ENCODE measurements around the gene MGST2. TPM values are rescaled to one million over a fixed set of nuclear protein-coding genes. Genes with fewer than 3 reads are reported as not detected.
"Not testable (repeated sequence)": the region's sequence is repeated elsewhere in the genome, so short reads cannot be mapped to it uniquely, and the experiment has no call there.

Gene MGST2
- polyA plus RNA-seq, 3 donors: 41.7 to 221 (median 153) TPM

- no peaks in the 10 kb centered on the region for H3K27me3 ChIP-seq (ENCODE audit: control insufficient read depth in 2 of 2, insufficient read depth in 2 of 2, low read length in 2 of 2)
- WGBS (ENCODE audit: insufficient coverage): 87% methylated on average over 5 of the region's 5 CpGs
- no peaks in the 10 kb centered on the region for H3K79me2 ChIP-seq (ENCODE audit: insufficient read depth, low read length)
- intact Hi-C loops (cut with micrococcal nuclease): no loop called here
- H3K27ac ChIP-seq (ENCODE audit: low read depth in 1 of 2, low read length in 2 of 2): no peak overlapping the region
- H3K9me3 ChIP-seq (replicated peaks in 1 of 2; ENCODE audit: control insufficient read depth in 1 of 2, insufficient read depth in 1 of 2, low read length in 2 of 2): no peaks in the 10 kb centered on the region
- H3K27me3 Mint-ChIP-seq (ENCODE audit: low read depth in 3 of 3): peaks cover 2 to 11% (median 5%) of the 10 kb centered on the region in 3 donors
- no peak overlapping the region for H3K4me2 ChIP-seq (replicated peaks; ENCODE audit: extremely low read depth, low read length, poor library complexity, severe bottlenecking)
- H3K4me3 ChIP-seq (replicated peaks in 1 of 3; ENCODE audit: low read depth in 2 of 3, low read length in 3 of 3): no peak overlapping the region
- H3K9ac ChIP-seq (ENCODE audit: insufficient read depth, low read length, poor library complexity, severe bottlenecking): no peak overlapping the region
- no peak overlapping the region for H3K4me3 Mint-ChIP-seq
- no peaks in the 10 kb centered on the region for H4K20me1 ChIP-seq (ENCODE audit: insufficient read depth, low read length)
- no peak overlapping the region for H3K27ac Mint-ChIP-seq
- no peak for TF ChIP-seq CTCF (IDR thresholded peaks at IDR 0.05)
- no peaks in the 10 kb centered on the region for H3K36me3 Mint-ChIP-seq
- DNase-seq: no peak
- no peaks in the 10 kb centered on the region for H3K36me3 ChIP-seq (replicated peaks in 1 of 2; ENCODE audit: control insufficient read depth in 1 of 2, insufficient read depth in 2 of 2, low read length in 2 of 2)
- H2AFZ ChIP-seq (ENCODE audit: insufficient read depth, low read depth, low read length, poor library complexity, severe bottlenecking): no peak overlapping the region
- no peaks in the 10 kb centered on the region for H3K4me1 ChIP-seq (ENCODE audit: control insufficient read depth in 1 of 2, insufficient read depth in 2 of 2, low read length in 2 of 2)
- peaks cover 0 to 2% (median 0%) of the 10 kb centered on the region in 7 donors for H3K9me3 Mint-ChIP-seq
- H3K4me1 Mint-ChIP-seq: peaks cover 5% of the 10 kb centered on the region
Measured at GRCh38 chr4:139630991-139631390, 34.6 kb upstream of the MGST2 start.

- H3K9me3 Mint-ChIP-seq: peaks cover 0 to 5% (median 0%) of the 10 kb centered on the region in 7 donors
- peaks cover 2 to 13% (median 7%) of the 10 kb centered on the region in 3 donors for H3K27me3 Mint-ChIP-seq (ENCODE audit: low read depth in 3 of 3)
- intact Hi-C loops (cut with micrococcal nuclease): no loop called here
- TF ChIP-seq CTCF (IDR thresholded peaks at IDR 0.05): no peak
- Histone ChIP-seq H3K9me3 (replicated peaks in 1 of 2; ENCODE audit: control insufficient read depth in 1 of 2, insufficient read depth in 1 of 2, low read length in 2 of 2) (no peaks in the 10 kb centered on the region), H3K27me3 (ENCODE audit: control insufficient read depth in 2 of 2, insufficient read depth in 2 of 2, low read length in 2 of 2) (no peaks in the 10 kb centered on the region), H4K20me1 (ENCODE audit: insufficient read depth, low read length) (no peaks in the 10 kb centered on the region), H3K4me3 (replicated peaks in 1 of 3; ENCODE audit: low read depth in 2 of 3, low read length in 3 of 3) (no peak overlapping the region), H3K36me3 (replicated peaks in 1 of 2; ENCODE audit: control insufficient read depth in 1 of 2, insufficient read depth in 2 of 2, low read length in 2 of 2) (no peaks in the 10 kb centered on the region), H2AFZ (ENCODE audit: insufficient read depth, low read depth, low read length, poor library complexity, severe bottlenecking) (no peak overlapping the region), H3K79me2 (ENCODE audit: insufficient read depth, low read length) (no peaks in the 10 kb centered on the region), H3K27ac (ENCODE audit: low read depth in 1 of 2, low read length in 2 of 2) (no peak overlapping the region), H3K4me2 (replicated peaks; ENCODE audit: extremely low read depth, low read length, poor library complexity, severe bottlenecking) (no peak overlapping the region), H3K4me1 (ENCODE audit: control insufficient read depth in 1 of 2, insufficient read depth in 2 of 2, low read length in 2 of 2) (no peaks in the 10 kb centered on the region), H3K9ac (ENCODE audit: insufficient read depth, low read length, poor library complexity, severe bottlenecking) (no peak overlapping the region)
- peaks cover 5% of the 10 kb centered on the region for H3K4me1 Mint-ChIP-seq
- no peak for DNase-seq
- WGBS (ENCODE audit: insufficient coverage): 85% methylated on average over 1 of the region's 1 CpG
- H3K4me3 Mint-ChIP-seq: no peak overlapping the region
- no peak overlapping the region for H3K27ac Mint-ChIP-seq
- H3K36me3 Mint-ChIP-seq: no peaks in the 10 kb centered on the region
Measured at GRCh38 chr4:139631791-139632190, 33.8 kb upstream of the MGST2 start.

GRCh38 chr4:139632739-139633138 lies 32.9 kb upstream of the MGST2 start:
- Mint-ChIP-seq H3K9me3 (peaks cover 2 to 12% (median 6%) of the 10 kb centered on the region in 7 donors), H3K27me3 (ENCODE audit: low read depth in 3 of 3) (peaks cover 2 to 13% (median 7%) of the 10 kb centered on the region in 3 donors)
- H3K36me3 ChIP-seq (replicated peaks in 1 of 2; ENCODE audit: control insufficient read depth in 1 of 2, insufficient read depth in 2 of 2, low read length in 2 of 2); H3K4me2 ChIP-seq (replicated peaks; ENCODE audit: extremely low read depth, low read length, poor library complexity, severe bottlenecking); DNase-seq; H3K27ac Mint-ChIP-seq; H3K9ac ChIP-seq (ENCODE audit: insufficient read depth, low read length, poor library complexity, severe bottlenecking); intact Hi-C loops (cut with micrococcal nuclease); H3K79me2 ChIP-seq (ENCODE audit: insufficient read depth, low read length); H3K4me3 ChIP-seq (replicated peaks in 1 of 3; ENCODE audit: low read depth in 2 of 3, low read length in 3 of 3); H3K4me3 Mint-ChIP-seq; H3K9me3 ChIP-seq (replicated peaks in 1 of 2; ENCODE audit: control insufficient read depth in 1 of 2, insufficient read depth in 1 of 2, low read length in 2 of 2); H4K20me1 ChIP-seq (ENCODE audit: insufficient read depth, low read length); H3K36me3 Mint-ChIP-seq; H3K4me1 Mint-ChIP-seq; H3K27ac ChIP-seq (ENCODE audit: low read depth in 1 of 2, low read length in 2 of 2); H2AFZ ChIP-seq (ENCODE audit: insufficient read depth, low read depth, low read length, poor library complexity, severe bottlenecking); H3K27me3 ChIP-seq (ENCODE audit: control insufficient read depth in 2 of 2, insufficient read depth in 2 of 2, low read length in 2 of 2); H3K4me1 ChIP-seq (ENCODE audit: control insufficient read depth in 1 of 2, insufficient read depth in 2 of 2, low read length in 2 of 2): not testable (repeated sequence)
- 67% methylated on average over 1 of the region's 5 CpGs for WGBS (ENCODE audit: insufficient coverage)

Data from CD14-positive monocyte (primary cell).